Measurements from ENCODE around the gene RHAG.

Gene RHAG

DNA sequence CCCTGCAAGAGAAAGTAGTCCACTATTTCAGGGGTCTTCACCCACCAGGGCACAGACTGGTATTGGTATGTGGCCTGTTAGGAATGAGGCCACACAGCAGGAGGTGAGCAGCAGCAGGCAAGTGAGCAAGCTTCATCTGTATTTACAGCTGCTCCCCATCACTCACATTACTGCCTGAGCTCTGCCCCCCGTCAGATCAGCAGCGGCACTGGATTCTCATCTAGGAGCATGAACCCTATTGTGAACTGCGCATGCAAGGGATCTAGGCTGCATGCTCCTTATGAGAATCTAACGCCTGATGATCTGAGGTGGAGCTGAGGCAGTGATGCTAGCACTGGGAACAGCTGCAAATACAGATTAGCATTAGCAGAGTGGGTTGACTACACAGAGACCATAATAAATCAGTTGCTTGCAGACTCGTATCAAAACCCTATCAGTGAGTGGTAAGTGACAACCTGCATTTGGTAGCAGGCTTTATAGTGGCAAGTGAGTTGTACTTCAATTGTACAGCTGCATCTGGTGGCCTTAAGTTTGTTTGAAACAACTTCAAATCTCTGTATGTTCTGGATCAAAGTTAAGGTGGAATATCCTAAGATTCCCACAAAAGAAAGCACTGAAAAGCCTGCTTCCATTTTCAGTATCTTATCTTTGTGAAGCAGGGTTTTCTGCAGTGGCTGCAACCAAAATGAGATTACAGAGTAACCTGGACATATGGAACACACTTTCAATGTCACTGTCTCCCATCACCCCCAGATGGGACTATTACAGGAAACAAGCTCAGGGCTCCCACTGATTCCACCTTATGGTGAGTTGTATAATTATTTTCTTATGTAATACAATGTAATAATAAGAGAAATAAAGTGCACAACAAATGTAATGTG, 73.4 kb downstream of the RHAG start:
- no peak for DNase-seq

DNA sequence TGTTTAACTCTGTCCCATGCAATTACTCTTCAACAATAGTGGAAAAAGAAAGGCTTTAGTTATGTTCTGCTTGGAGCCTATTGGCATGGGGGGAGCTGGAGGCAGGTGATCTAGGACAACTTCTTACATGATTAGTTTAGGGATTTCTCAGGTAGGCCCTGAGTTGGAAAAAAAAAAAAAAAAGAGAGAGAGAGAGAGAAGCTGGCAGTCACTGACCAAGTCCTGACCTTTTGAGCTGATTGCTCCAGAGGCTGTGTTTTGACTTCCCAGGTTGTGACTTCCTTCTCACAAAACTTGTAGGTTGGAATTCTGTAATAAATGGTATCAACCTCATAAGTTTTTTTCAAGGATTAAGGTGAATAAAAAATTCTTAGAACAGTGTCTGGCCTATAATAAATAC, 78.4 kb downstream of the RHAG start:
- no peak for DNase-seq

DNA sequence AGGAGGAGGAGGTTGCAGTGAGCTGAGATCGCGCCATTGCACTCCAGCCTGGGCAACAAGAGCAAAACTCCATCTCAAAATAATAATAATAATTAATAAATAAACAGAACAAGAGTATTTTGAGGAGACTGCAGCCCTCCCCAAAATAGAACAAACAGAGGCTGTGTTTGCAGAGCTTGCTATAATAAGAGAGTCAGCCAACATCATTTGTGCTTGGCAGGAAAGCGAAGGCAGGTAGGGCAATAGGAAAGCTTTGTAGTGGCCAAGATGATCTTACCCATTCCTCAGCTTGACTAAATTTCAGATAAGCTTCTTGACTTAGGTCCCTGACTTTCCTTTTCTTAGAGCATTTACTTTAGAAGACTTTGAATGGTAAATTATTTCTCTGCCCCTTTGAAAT, 79.5 kb downstream of the RHAG start:
- DNase-seq = no peak

DNA sequence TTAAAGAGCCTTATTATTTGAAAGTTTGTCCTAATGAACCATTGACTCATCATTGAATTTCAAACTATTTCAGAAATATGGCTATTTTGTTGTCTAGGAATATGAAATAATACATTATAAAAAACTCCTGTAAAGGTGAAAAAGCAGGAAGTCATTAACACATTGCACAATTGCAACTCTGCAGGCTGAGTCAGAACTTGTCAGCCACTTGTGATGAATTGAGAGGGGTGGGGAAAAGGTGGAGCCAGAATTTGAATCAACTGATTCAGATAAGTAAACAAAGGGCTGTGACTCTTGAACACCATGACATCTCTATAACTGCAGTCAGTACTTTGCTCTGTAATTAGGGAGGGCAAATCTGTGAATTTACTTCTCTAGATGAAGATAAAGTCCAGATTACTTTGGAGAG, 80.2 kb downstream of the RHAG start:
- no peak for DNase-seq

DNA sequence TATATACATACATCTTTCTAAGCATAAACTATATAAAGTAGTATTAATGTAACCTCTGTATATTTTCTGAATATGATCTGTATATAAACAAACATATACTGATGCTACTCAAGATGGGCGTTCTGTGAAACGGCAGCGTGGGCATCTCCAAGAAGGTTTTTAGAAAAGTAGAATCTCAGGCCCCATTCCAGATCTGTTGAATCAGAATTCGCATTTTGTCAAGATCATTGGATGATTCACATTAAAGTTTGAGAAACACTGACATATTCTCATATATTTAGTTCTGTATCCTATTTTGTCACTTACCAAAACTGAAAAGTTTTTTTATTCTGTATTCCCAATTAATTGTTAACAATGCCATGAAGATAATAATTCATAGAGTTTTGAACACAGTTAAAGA, 80.7 kb downstream of the RHAG start:
- no peak for DNase-seq

All from NCI-H446 treated with DMSO at 0.1 percent for 48 hours (cell line).